DMS153 treated with DMSO at 0.1 percent for 48 hours (cell line): ENCODE data around the gene SPATA24.
"Not testable (repeated sequence)": the region's sequence is repeated elsewhere in the genome, so short reads cannot be mapped to it uniquely, and the experiment has no call there.

ENCODE experiments used
- DNase-seq: peaks from one replicate; lab custom pipeline; 2025; ENCODE audit not compliant: unreplicated experiment; lab: John Stamatoyannopoulos, UW

Gene SPATA24

GRCh38 chr5:139395844-139396640, 7.8 kb downstream of the SPATA24 start:
- no peak for DNase-seq

GRCh38 chr5:139394654-139395566, 9.0 kb downstream of the SPATA24 start, which contains the start of gene PROB1:
TSS of gene PROB1 (minus strand) at chr5:139395104. CDS start at chr5:139395081, 23 bp downstream.
- no peak for DNase-seq

- no peak for DNase-seq
Measured at GRCh38 chr5:139394123-139394653, 9.7 kb downstream of the SPATA24 start.

GRCh38 chr5:139393497-139394122, 10.3 kb downstream of the SPATA24 start:
- DNase-seq, result no peak

DNA sequence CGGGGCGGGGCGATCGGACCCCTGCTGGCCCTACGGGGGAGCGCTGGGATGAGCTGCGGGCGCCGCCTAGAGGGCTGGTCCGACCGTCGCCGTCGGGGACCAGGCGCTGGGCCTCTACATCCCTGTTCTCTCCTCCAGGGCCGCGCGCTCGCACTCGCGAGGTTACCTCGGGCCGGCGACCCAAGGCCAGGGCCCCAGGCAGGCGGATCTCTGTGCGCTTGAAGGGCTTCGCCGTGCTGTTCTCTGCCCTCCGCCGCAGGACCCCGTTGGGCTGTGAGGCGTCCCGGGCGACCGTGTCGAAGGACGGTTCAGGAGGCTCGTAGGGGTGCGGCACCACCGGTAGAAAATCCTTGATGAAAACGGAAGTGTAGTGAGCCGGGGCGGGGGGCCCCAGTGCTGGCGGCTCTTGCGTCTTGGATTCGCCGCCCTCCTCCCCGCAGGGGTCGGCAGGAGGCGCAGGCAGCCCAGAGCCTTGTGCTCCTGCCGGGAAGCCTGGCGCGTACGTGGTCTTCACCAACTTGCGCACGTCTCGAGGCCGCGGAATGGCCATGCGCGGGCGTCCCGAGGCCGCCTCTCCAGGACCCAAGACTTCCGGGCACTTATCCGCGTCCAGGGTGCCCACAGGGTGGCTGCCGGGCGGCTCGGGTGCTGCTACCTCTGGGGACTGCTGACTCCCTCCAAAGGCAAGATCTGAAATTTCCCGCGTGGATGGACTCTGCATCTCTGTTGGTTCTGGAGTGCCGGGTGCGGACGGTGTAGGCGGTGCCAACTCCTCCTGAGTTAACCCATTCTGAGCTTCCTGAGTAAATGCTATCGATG, 11.0 kb downstream of the SPATA24 start:
- peak; percentile 9 for DNase-seq

GRCh38 chr5:139392324-139392677, 11.6 kb downstream of the SPATA24 start:
- no peak for DNase-seq

DNA sequence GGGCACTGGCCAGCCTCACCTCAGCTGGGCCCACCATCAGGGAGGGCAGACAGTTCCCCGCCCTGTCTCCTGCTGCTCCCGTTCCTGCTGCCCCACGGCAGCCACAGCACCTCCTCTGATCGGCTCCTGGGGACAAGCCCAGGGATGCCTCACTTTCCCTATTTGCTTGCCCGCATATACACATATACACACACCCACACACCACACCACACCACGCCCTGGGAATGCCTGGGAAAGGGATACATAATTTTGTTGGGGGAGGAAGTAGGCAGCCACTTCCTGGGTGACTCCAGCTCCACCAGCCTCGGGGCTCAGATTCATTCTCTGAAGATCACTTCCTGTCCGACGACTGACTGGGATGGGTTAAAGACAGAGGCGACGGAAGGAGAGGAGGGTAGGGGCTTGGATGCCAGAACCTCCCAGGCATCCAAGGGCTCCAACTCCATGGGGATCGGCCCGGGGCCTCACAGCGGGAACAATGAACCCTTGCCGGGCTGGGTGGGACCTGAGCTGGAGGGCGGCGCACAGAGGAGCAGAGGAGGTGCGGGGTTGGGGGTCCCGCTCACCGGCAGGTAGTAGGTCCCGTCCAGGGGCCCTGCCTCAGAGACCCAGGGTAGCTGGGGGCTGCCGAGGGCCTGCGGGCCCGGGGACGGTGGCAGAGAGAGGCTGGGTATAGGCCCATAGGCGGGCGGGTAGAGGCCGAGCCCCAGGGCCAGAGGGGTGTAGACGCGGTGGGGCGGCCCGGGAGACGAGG, 12.1 kb downstream of the SPATA24 start:
- peak; percentile 6 for DNase-seq

DNA sequence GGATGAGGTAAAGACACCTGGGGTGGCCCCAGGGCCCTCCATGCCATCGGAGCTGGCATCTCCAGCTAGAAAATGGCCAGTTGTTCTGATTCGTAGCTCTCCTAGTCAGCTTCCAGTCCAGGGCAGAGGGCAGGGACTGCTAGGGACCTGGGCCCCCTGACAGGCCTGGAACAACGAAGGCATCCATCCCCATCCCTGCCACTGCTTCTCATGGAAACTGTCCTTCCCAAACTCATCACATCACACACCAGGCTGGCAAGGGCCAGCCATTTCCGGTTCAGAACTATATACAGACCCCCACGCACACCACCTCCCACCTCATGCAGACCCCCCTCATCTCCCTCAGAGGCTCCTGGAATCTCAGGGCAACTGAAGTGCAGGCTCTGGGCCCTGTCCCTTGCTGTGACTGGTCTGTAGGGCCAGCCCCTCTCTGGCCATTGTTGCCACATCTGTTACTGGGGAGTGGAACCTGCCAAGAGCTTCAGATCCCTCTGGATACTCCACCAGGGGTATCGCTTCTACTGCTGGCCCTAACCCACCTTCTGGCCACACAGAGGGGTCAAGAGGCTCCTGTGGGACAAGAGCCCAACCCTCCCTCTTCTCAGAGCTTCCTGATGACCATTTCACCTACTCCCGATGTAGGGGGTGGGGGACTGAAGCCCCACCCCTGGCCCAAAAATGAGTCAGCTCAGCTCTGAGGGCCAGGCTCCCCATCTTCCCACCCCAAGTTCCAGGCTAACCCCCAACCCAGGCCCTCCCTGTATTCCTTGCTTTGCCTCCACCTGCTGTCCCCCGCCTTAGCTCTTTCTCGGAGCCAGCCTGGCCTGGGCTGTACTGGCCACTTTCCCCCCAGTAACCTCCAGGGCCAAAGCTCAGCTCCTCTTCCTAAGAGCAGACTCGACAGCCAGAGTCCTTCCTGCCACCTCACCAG, 13.0 kb downstream of the SPATA24 start:
- DNase-seq, result no peak

DNA sequence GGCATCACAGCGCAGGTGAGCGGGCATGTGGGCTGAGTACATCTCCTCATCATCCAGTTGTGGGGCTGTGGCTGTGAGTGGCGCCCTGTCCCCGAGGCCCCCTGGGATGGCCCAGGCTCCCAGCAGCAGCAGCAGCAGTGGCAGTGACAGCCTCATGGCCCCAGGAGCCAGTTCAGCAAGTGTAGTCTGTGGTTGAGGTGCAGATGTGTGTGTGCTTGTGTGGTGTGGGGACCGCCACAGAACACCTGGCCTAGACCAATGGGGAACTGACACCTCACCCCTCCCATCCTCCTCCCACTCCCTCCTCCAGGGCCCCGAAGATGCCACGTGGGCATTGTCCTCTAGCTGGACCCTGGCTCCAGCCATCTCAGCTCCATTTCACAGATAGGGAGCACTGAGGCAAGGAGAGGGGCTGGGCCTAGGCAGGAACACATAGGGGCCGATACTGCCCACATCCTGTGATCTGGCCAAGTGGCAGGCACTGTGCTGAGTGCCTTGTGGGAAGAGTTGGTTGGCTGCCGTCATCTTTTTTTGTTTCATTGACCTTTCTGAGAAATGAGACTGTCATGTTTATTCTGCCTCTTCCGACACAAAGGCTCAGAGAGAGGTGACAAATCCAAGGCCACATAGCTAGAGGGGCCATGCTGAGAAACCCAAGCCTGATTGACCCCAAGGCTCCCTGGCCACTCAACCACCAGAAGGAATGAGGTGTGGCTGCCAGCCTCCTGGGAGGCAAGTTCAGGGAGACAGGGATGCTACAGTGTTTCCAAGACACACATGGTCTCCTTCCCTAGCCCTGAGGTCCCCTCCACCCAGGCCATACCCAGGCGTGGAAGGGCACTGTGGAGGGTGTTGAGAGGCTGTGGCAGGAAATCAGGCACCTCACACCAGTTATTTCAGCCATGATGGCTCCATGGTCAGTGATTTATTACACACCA, 13.9 kb downstream of the SPATA24 start, which contains the start of gene MZB1:
MZB1 (minus strand) TSS at position 213 of the 938 bp plus-strand sequence; CDS start at position 156, 57 bp downstream.
- DNase-seq, result no peak

GRCh38 chr5:139388198-139388821, 15.6 kb downstream of the SPATA24 start:
- peak; percentile 25 for DNase-seq

GRCh38 chr5:139387611-139388197, 16.2 kb downstream of the SPATA24 start:
- no peak for DNase-seq

DNA sequence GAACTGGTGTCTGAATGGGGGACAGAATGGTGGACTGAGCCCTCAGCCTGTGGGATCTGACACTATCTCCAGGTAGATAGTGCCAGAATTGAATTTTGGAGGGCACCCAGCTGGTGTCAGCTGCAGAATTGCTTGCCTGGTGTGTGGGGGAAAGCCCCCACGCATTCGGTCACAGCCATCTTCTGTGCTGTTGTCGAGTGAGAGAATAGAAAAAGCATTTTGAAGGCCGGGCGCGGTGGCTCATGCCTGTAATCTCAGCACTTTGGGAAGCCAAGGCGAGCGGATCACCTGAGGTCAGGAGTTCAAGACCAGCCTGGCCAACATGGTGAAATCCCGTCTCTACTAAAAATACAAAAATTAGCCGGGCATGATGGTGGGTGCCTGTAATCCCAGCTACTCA, 16.9 kb downstream of the SPATA24 start:
- not testable (repeated sequence) for DNase-seq

GRCh38 chr5:139386050-139386438, 17.8 kb downstream of the SPATA24 start:
- no peak for DNase-seq

GRCh38 chr5:139385061-139386049, 18.5 kb downstream of the SPATA24 start:
- DNase-seq, result no peak

- DNase-seq, result no peak
Measured at GRCh38 chr5:139384591-139385051, 19.3 kb downstream of the SPATA24 start.
